B cell (primary cell): Measurements from ENCODE around the gene ETS1. TPM values are rescaled to one million over a fixed set of nuclear protein-coding genes. Genes with fewer than 3 reads are reported as not detected.

Experiments
- ATAC-seq: fragments of 200-7000 bp; cut with Tn5 transposase; one replicate; pipeline ENCODE4 v1.10.0; 2021; ENCODE audit warnings: low read depth, mild to moderate bottlenecking, moderate number of reproducible peaks, moderate library complexity
- CTCF ChIA-PET: fragments of 350-600 bp; sonication (Branson Sonifier 250); formaldehyde crosslinking; loops from one replicate; lab custom pipeline; 2021; ENCODE audit warnings: antibody characterized with exemption, inconsistent platforms; lab: Charles Lee
- POLR2A ChIA-PET: fragments of 350-600 bp; sonication (Branson Sonifier 250); formaldehyde crosslinking; loops from one replicate; lab custom pipeline; 2021; ENCODE audit warnings: antibody characterized with exemption; lab: Charles Lee
- DNase-seq: peaks from one replicate; pipeline ENCODE4 v3.0.0; 2013
- H2AFZ ChIP-seq: 2 replicates; pipeline ENCODE4 v1.6.1; 2012; ENCODE audit warnings: mild to moderate bottlenecking, low read depth, low read length; ENCODE audit not compliant: insufficient read depth, poor library complexity, severe bottlenecking
- H3K27ac ChIP-seq, 2 donors: 1 replicate in 1 of 2; 2 replicates in 1 of 2; pipeline ENCODE4 v1.5.1; 2012 to 2013; ENCODE audit warnings: low read length in 2 of 2, mild to moderate bottlenecking in 2 of 2, moderate library complexity in 1 of 2
- H3K27me3 ChIP-seq, 4 experiments: fragments of 200-600 bp in 1 of 4; sonication (generic) in 1 of 4; replicated peaks in 1 of 4; 1 replicate in 2 of 4; 2 replicates in 2 of 4; pipeline versions ENCODE4 v1.6.1 to v1.7.0; 2013 to 2016; ENCODE audit warnings: low read length in 3 of 4, mild to moderate bottlenecking in 2 of 4, mixed read lengths in 1 of 4, moderate library complexity in 1 of 4; ENCODE audit not compliant: insufficient read depth in 4 of 4, control insufficient read depth in 3 of 4; ENCODE audit errors: control extremely low read depth in 1 of 4
- H3K36me3 ChIP-seq, 2 experiments: replicated peaks in 1 of 2; 1 replicate in 1 of 2; 2 replicates in 1 of 2; pipeline versions ENCODE4 v1.6.1 to v1.7.1; 2013; ENCODE audit warnings: low read length in 1 of 2; ENCODE audit not compliant: insufficient read depth in 2 of 2, control insufficient read depth in 1 of 2; ENCODE audit errors: control extremely low read depth in 1 of 2, extremely low read depth in 1 of 2
- H3K4me1 ChIP-seq, 2 donors: fragments of 200-600 bp in 1 of 2; sonication (generic) in 1 of 2; 1 replicate in 1 of 2; 2 replicates in 1 of 2; pipeline versions ENCODE4 v1.5.1 to v1.6.1; 2013 to 2017; ENCODE audit warnings: low read length in 2 of 2; ENCODE audit not compliant: control insufficient read depth in 2 of 2, insufficient read depth in 2 of 2
- H3K4me2 ChIP-seq: replicated peaks from 2 replicates; pipeline ENCODE3; 2012; ENCODE audit warnings: mild to moderate bottlenecking, low read depth, low read length; ENCODE audit not compliant: poor library complexity, severe bottlenecking
- H3K4me3 ChIP-seq, 5 experiments: fragments of 200-600 bp in 1 of 5; sonication (generic) in 1 of 5; 1 replicate in 3 of 5; 2 replicates in 2 of 5; pipeline versions ENCODE4 v1.5.1 to v1.7.0; 2011 to 2016; ENCODE audit warnings: low read length in 4 of 5, mild to moderate bottlenecking in 4 of 5, low read depth in 2 of 5, control low read depth in 1 of 5, moderate library complexity in 1 of 5; ENCODE audit not compliant: insufficient read depth in 1 of 5; ENCODE audit errors: control extremely low read depth in 1 of 5, extremely low read depth in 1 of 5
- H3K79me2 ChIP-seq: fragments of 200-600 bp; sonication (generic); one replicate; pipeline ENCODE4 v1.6.0; 2016; ENCODE audit warnings: low read length; ENCODE audit not compliant: control insufficient read depth, insufficient read depth
- H3K9ac ChIP-seq: fragments of 200-600 bp; sonication (generic); 2 replicates; pipeline ENCODE4 v1.6.1; 2017; ENCODE audit warnings: mild to moderate bottlenecking, low read length, moderate library complexity
- H3K9me3 ChIP-seq, 3 donors: one replicate each; pipeline versions ENCODE4 v1.6.1 to v1.7.1; 2013; ENCODE audit warnings: low read length in 2 of 3; ENCODE audit not compliant: control insufficient read depth in 2 of 3, insufficient read depth in 1 of 3; ENCODE audit errors: control extremely low read depth in 1 of 3
- H4K20me1 ChIP-seq: 2 replicates; pipeline ENCODE4 v1.6.0; 2012; ENCODE audit warnings: mild to moderate bottlenecking, low read length; ENCODE audit not compliant: insufficient read depth, control insufficient read depth, poor library complexity, severe bottlenecking
- H3K27ac Mint-ChIP-seq: one replicate; pipeline ENCODE4 v1.8.0; 2021; ENCODE audit warnings: mixed read lengths
- H3K27me3 Mint-ChIP-seq: one replicate; pipeline ENCODE4 v1.8.0; 2021; ENCODE audit warnings: mixed read lengths
- H3K4me1 Mint-ChIP-seq: one replicate; pipeline ENCODE4 v1.8.0; 2021; ENCODE audit warnings: mixed read lengths
- H3K4me3 Mint-ChIP-seq: one replicate; pipeline ENCODE4 v1.8.0; 2021; ENCODE audit warnings: mixed read lengths
- H3K9me3 Mint-ChIP-seq: one replicate; pipeline ENCODE4 v1.8.0; 2022; ENCODE audit warnings: mixed read lengths; ENCODE audit not compliant: insufficient read depth
- EZH2 ChIP-seq: IDR thresholded peaks from 2 replicates; pipeline ENCODE4 v1.6.1; 2012; ENCODE audit warnings: borderline replicate concordance, low read depth, mild to moderate bottlenecking, moderate library complexity, low read length; ENCODE audit not compliant: insufficient read depth, poor library complexity, severe bottlenecking
- WGBS: methylation state at CpG from one replicate; pipeline ENCODE4 v1.1.5; 2013; ENCODE audit warnings: missing lambda C conversion rate; ENCODE audit not compliant: insufficient coverage; 5-methylcytosine and 5-hydroxymethylcytosine counted together
- intact Hi-C: fragments of 100-400 bp; cut with micrococcal nuclease; formaldehyde crosslinking; loops from one replicate; pipeline ENCODE4 v1.10.0; 2022
- polyA plus RNA-seq: library from polyadenylated mRNA; depleted of rRNA; stranded (reverse); fragments of >200 nt; gene quantifications from 2 replicates; pipeline ENCODE4 v1.2.3, GENCODE V29; 2012
- total RNA-seq, 2 donors: library from RNA; stranded (reverse); fragments of 120-200 nt in 1 of 2; gene quantifications; 1 replicate in 1 of 2; 2 replicates in 1 of 2; pipeline versions ENCODE4 v1.2.3 to v1.2.4, GENCODE V29; 2013 to 2022
- TF ChIP-seq, protein P1 (sequence below): fragments of 200-600 bp; IDR thresholded peaks from one replicate; pipeline ENCODE4 v1.8.0; 2022; ENCODE audit warnings: antibody characterized with exemption, mild to moderate bottlenecking

The ETS1 gene
- total and polyA plus RNA-seq, 2 donors (not counting 1 experiment from before 2014, with no cell fraction given) = 115 to 271 TPM

DNA sequence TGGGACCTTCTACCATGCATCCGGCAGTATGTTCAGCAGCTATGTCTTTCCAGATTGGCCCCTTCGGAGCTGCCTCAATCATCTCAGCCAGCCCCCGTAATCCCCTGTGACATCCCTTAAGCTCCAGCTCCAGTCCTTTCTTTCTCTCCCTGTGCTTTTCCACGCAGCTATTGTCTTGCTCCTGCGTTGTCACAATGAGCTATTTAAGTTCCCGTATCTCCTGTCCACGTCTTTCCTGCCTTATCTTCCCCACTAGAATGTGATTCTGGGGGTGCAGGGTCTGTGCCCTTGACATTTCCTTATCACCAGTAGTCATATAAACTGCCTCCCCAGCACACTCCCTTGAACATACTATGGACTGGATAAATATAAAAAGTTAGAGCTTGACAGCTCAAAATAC is 5.1 kb upstream of the ETS1 start:
- no peak overlapping the region for H3K4me2 ChIP-seq
- intact Hi-C loops = no loop called here
- no peaks in the 10 kb centered on the region for H4K20me1 ChIP-seq
- no peaks in the 10 kb centered on the region for H3K36me3 ChIP-seq
- no peaks in the 10 kb centered on the region for H3K79me2 ChIP-seq
- H2AFZ ChIP-seq = no peak overlapping the region
- 100% methylated on average over 5 of the region's 7 CpGs for WGBS
- H3K9me3 ChIP-seq = no peaks in the 10 kb centered on the region
- ChIA-PET CTCF (interaction anchor here (1.0 to 4.7 kb wide), 2 partner anchors 10 to 12 kb away, joined by 3 to 21 read pairs; no protein-coding TSS in a partner anchor), POLR2A (no interaction called here)
- DNase-seq (no peak), ATAC-seq (no peak)
- no peak for TF ChIP-seq EZH2
- TF ChIP-seq, protein P1, sequence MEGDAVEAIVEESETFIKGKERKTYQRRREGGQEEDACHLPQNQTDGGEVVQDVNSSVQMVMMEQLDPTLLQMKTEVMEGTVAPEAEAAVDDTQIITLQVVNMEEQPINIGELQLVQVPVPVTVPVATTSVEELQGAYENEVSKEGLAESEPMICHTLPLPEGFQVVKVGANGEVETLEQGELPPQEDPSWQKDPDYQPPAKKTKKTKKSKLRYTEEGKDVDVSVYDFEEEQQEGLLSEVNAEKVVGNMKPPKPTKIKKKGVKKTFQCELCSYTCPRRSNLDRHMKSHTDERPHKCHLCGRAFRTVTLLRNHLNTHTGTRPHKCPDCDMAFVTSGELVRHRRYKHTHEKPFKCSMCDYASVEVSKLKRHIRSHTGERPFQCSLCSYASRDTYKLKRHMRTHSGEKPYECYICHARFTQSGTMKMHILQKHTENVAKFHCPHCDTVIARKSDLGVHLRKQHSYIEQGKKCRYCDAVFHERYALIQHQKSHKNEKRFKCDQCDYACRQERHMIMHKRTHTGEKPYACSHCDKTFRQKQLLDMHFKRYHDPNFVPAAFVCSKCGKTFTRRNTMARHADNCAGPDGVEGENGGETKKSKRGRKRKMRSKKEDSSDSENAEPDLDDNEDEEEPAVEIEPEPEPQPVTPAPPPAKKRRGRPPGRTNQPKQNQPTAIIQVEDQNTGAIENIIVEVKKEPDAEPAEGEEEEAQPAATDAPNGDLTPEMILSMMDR = no peak
- peaks cover 23 to 24% of the 10 kb centered on the region in 2 donors for H3K4me1 ChIP-seq
- no peak overlapping the region for H3K27ac ChIP-seq
- no peaks in the 10 kb centered on the region for H3K27me3 ChIP-seq
- Mint-ChIP-seq H3K27ac (no peak overlapping the region), H3K27me3 (no peaks in the 10 kb centered on the region), H3K4me1 (peaks cover 42% of the 10 kb centered on the region), H3K4me3 (no peak overlapping the region), H3K9me3 (peaks cover 2% of the 10 kb centered on the region)
- no peak overlapping the region for H3K9ac ChIP-seq
- H3K4me3 ChIP-seq = no peak overlapping the region

DNA sequence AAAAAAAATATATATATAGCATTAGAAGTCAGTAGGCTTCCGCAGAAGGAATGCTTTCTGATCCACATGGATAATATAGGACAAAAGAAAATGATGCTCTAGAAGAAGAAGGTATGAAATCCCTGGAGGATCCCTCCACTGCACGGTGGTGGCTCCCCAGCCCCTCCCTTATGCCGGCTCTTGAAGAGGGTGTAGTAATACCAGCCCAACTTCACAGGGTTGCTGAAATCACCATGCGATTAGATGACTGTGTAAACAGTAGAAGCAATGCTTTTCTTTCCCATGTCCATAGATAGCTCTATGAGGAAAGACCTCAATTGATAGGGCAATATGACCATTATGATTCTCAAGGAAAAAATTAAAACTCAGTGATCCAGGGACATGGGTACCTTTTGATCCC is 3.2 kb upstream of the ETS1 start:
- ATAC-seq = no peak
- Histone ChIP-seq H3K4me2 (no peak overlapping the region), H3K9ac (no peak overlapping the region), H3K4me3 (no peak overlapping the region), H2AFZ (no peak overlapping the region), H3K27me3 (no peaks in the 10 kb centered on the region), H4K20me1 (no peaks in the 10 kb centered on the region), H3K4me1 (peaks cover 8 to 15% of the 10 kb centered on the region in 2 donors), H3K36me3 (no peaks in the 10 kb centered on the region), H3K79me2 (no peaks in the 10 kb centered on the region), H3K9me3 (no peaks in the 10 kb centered on the region), H3K27ac (no peak overlapping the region)
- Mint-ChIP-seq H3K9me3 (peaks cover 2% of the 10 kb centered on the region), H3K4me3 (no peak overlapping the region), H3K4me1 (peaks cover 33% of the 10 kb centered on the region), H3K27me3 (no peaks in the 10 kb centered on the region), H3K27ac (no peak overlapping the region)
- DNase-seq = no peak
- ChIA-PET POLR2A (no interaction called here), CTCF (interaction anchor here (0.7 to 1.9 kb wide), 2 partner anchors 9 to 40 kb away, joined by 3 to 6 read pairs; no protein-coding TSS in a partner anchor)
- intact Hi-C loops = no loop called here
- WGBS = no CpG with 5 or more reads among the region's 4 CpGs
- TF ChIP-seq EZH2 = no peak
- TF ChIP-seq, protein P1 = no peak
